Measurements from ENCODE around the gene METTL2B. TPM values are rescaled to one million over a fixed set of nuclear protein-coding genes. Genes with fewer than 3 reads are reported as not detected.

Gene METTL2B
- total and polyA plus RNA-seq, 2 of the 8 experiments (the other 6 are each of a cell fraction or from before 2014, with no cell fraction given) = 14.6 to 43.5 TPM

GRCh38 chr7:128437426-128438332 is 38.9 kb upstream of the METTL2B start:
- 91% methylated on average over 8 of the region's 8 CpGs; no CpG with 5 or more reads in 1 of the 2 experiments for WGBS, 2 experiments (ENCODE audit: extremely low coverage in 1 of 2, insufficient coverage in 1 of 2, insufficient read length in 1 of 2, insufficient replicate concordance in 2 of 2, low coverage in 1 of 2, low lambda C conversion rate in 2 of 2, missing lambda C conversion rate in 1 of 2)
- Histone ChIP-seq H2AK5ac (ENCODE audit: low read depth, low read length) (no peak overlapping the region), H3K56ac (replicated peaks; ENCODE audit: insufficient read length, low read depth, low read length) (no peak overlapping the region), H4K8ac (ENCODE audit: extremely low read depth, insufficient read depth, low read length) (no peak overlapping the region), H3K4me3 (ENCODE audit: extremely low read depth in 1 of 4, insufficient read depth in 2 of 4, low read depth in 3 of 4, low read length in 4 of 4) (no peak overlapping the region), H3K27me3 (replicated peaks in 1 of 4; ENCODE audit: control insufficient read depth in 3 of 4, extremely low read depth in 1 of 4, insufficient read depth in 3 of 4, low read length in 3 of 4) (no peaks in the 10 kb centered on the region), H2BK12ac (ENCODE audit: low read depth, low read length) (no peak overlapping the region), H3K4me2 (ENCODE audit: insufficient read depth in 1 of 2, low read depth in 2 of 2, low read length in 2 of 2) (no peak overlapping the region), H3K9me3 (ENCODE audit: insufficient read depth in 2 of 2, low read depth in 1 of 2, low read length in 1 of 2) (no peaks in the 10 kb centered on the region), H3K14ac (ENCODE audit: insufficient read length) (no peak overlapping the region), H3K9ac (replicated peaks in 1 of 4; ENCODE audit: extremely low read depth in 1 of 4, low read depth in 3 of 4, low read length in 3 of 4) (no peak overlapping the region), H3K27ac (ENCODE audit: low read depth, low read length) (no peak overlapping the region), H2BK120ac (replicated peaks; ENCODE audit: low read depth, low read length) (no peak overlapping the region), H3K79me2 (ENCODE audit: control insufficient read depth in 1 of 2, insufficient read depth in 2 of 2, low read length in 2 of 2) (no peaks in the 10 kb centered on the region), H3K23ac (ENCODE audit: insufficient read length) (no peak overlapping the region), H2BK20ac (ENCODE audit: low read length) (no peak overlapping the region), H4K20me1 (replicated peaks in 1 of 2; ENCODE audit: control insufficient read depth in 1 of 2, insufficient read depth in 2 of 2, low read length in 2 of 2) (no peaks in the 10 kb centered on the region), H2BK5ac (ENCODE audit: low read depth, low read length) (no peak overlapping the region), H3K4ac (replicated peaks; ENCODE audit: insufficient read length, low read depth, low read length) (no peak overlapping the region), H2BK15ac (ENCODE audit: low read length) (no peak overlapping the region), H3K23me2 (ENCODE audit: low read depth, low read length) (no peaks in the 10 kb centered on the region), H4K5ac (ENCODE audit: insufficient read length, low read depth, low read length) (no peak overlapping the region), H3K18ac (ENCODE audit: extremely low read depth, low read length) (no peak overlapping the region), H3K36me3 (ENCODE audit: control insufficient read depth in 2 of 4, insufficient read depth in 4 of 4, low read length in 3 of 4) (no peaks in the 10 kb centered on the region), H2AFZ (ENCODE audit: low read length) (no peak overlapping the region), H3K79me1 (ENCODE audit: low read depth, low read length) (no peaks in the 10 kb centered on the region), H4K91ac (replicated peaks; ENCODE audit: insufficient read length, low read length) (no peak overlapping the region), H3K4me1 (replicated peaks in 1 of 4; ENCODE audit: control insufficient read depth in 3 of 4, insufficient read depth in 4 of 4, low read length in 3 of 4) (peaks cover 2 to 5% (median 3%) of the 10 kb centered on the region in 4 experiments; a peak in 4 of 7 replicates)
- FAIRE-seq (no peak), DNase-seq (ENCODE audit: low read depth in 1 of 2, low spot score in 2 of 2) (no peak)
- POLR2A ChIA-PET (ENCODE audit: partially characterized antibody) = interaction anchor here (0.7 kb wide), 1 partner anchor 38 kb away, joined by 3 read pairs; the partner anchor contains the start of gene METTL2B
- CTCF ChIA-PET (ENCODE audit: partially characterized antibody) = interaction anchor here (1.1 to 25.2 kb wide), 3 partner anchors 9 to 23 kb away, joined by 4 to 477 read pairs (median 258); partner anchors contain the start of gene HILPDA
- no peak for TF ChIP-seq ASH2L (IDR thresholded peaks at IDR 0.05; ENCODE audit: low read length)
